Transverse colon (tissue), 4 donors: ENCODE measurements around the gene SBF2. TPM values are rescaled to one million over a fixed set of nuclear protein-coding genes. Genes with fewer than 3 reads are reported as not detected.

Experiments used
- DNase-seq: peaks from one replicate; pipeline ENCODE4 v3.0.0-alpha.2; 2019
- H3K27ac ChIP-seq, 4 donors: fragments of 200-600 bp; sonication (generic); 2 replicates each; pipeline ENCODE4 v1.5.1; 2016 to 2018; ENCODE audit warnings: inconsistent platforms in 4 of 4
- H3K27me3 ChIP-seq: fragments of 200-600 bp; sonication (generic); 2 replicates; pipeline ENCODE4 v1.5.1; 2017; ENCODE audit warnings: inconsistent platforms
- H3K36me3 ChIP-seq, 4 donors: fragments of 200-600 bp; sonication (generic); 2 replicates each; pipeline ENCODE4 v1.5.1; 2017 to 2019; ENCODE audit warnings: inconsistent platforms in 4 of 4
- H3K4me1 ChIP-seq, 4 donors: fragments of 200-600 bp; sonication (generic); 2 replicates each; pipeline ENCODE4 v1.5.1; 2017 to 2020; ENCODE audit warnings: inconsistent platforms in 4 of 4
- H3K4me3 ChIP-seq, 4 donors: fragments of 200-600 bp; sonication (generic); 1 replicate in 1 of 4; 2 replicates in 3 of 4; pipeline versions ENCODE4 v1.5.1 to v1.6.1; 2017 to 2019; ENCODE audit warnings: inconsistent platforms in 4 of 4
- H3K9me3 ChIP-seq, 2 donors: fragments of 200-600 bp; sonication (generic); 2 replicates each; pipeline ENCODE4 v1.5.1; 2017 to 2019; ENCODE audit warnings: inconsistent platforms in 2 of 2
- EP300 ChIP-seq: sonication (generic); formaldehyde crosslinking; IDR thresholded peaks from one replicate; pipeline ENCODE4 v1.6.1; 2017; ENCODE audit warnings: antibody characterized with exemption, low read depth
- POLR2A ChIP-seq: fragments of 450-650 bp; IDR thresholded peaks from one replicate; pipeline ENCODE4 v1.6.1; 2016; ENCODE audit warnings: antibody characterized with exemption, mild to moderate bottlenecking, moderate library complexity
- POLR2AphosphoS5 ChIP-seq, 3 donors: sonication (generic); formaldehyde crosslinking; IDR thresholded peaks; one replicate each; pipeline ENCODE4 v1.6.1; 2016; ENCODE audit warnings: antibody characterized with exemption in 3 of 3
- WGBS, 2 donors: methylation state at CpG; one replicate each; pipeline ENCODE4 v1.1.5; 2018; ENCODE audit warnings: low coverage in 1 of 2; 5-methylcytosine and 5-hydroxymethylcytosine counted together
- in situ Hi-C, 4 donors: fragments of 200-750 bp; cut with MboI; loops; one replicate each; pipeline versions ENCODE4 v1.15.0 to v1.15.1; 2017; ENCODE audit warnings: low sequenced_read_pairs in 3 of 4, low pct_ligation_motif_present in 1 of 4, low pct_unique_long_range_greater_than_20kb in 1 of 4
- intact Hi-C: fragments of 100-400 bp; cut with DNase I; formaldehyde crosslinking; loops from one replicate; pipeline ENCODE4 v1.15.1; 2023; ENCODE audit warnings: low total_unique reads
- total RNA-seq, 4 donors: library from RNA; depleted of rRNA; stranded (reverse); fragments of >200 nt; gene quantifications; one replicate each; pipeline ENCODE4 v1.1.0, GENCODE V29; 2016
- TF ChIP-seq, protein P1 (sequence below), 5 experiments: fragments of 200-600 bp in 3 of 5; fragments of 450-650 bp in 2 of 5; sonication (generic) in 3 of 5; IDR thresholded peaks; 1 replicate in 2 of 5; 2 replicates in 3 of 5; pipeline ENCODE4 v1.5.1; 2016 to 2017; ENCODE audit warnings: antibody characterized with exemption in 5 of 5, inconsistent platforms in 3 of 5, mild to moderate bottlenecking in 2 of 5, moderate library complexity in 1 of 5

The SBF2 gene
- total RNA-seq, 4 donors from 2014 or later: 46.4 to 71.0 (median 54.8) TPM

DNA sequence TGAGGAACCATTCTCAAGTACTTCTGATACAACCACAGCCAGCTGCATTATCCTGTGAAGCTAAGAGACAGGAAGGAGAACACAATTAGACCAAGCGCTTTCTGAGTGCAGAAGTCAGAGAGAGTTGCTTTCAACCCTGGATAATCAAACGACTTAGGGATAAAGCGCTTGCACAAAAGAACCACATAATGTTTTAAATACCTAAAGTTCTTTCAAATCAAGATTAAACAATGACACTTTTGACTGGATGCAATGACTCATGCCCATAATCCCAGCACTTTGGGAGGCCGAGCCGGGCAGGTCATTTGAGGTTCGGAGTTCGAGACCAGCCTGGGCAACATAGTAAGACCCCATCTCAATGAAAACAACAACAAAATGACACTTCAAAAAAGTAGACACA, 485.1 kb downstream of the SBF2 start:
- WGBS, 2 donors: 83 to 89% methylated on average over 5 to 7 of the region's 7 CpGs
- Histone ChIP-seq H3K36me3 (peaks cover 0 to 26% (median 0%) of the 10 kb centered on the region in 4 donors), H3K27me3 (no peaks in the 10 kb centered on the region), H3K4me1 (peaks cover 0 to 9% (median 2%) of the 10 kb centered on the region in 4 donors), H3K27ac (no peak overlapping the region), H3K9me3 (no peaks in the 10 kb centered on the region), H3K4me3 (no peak overlapping the region)
- DNase-seq: no peak
- TF ChIP-seq EP300 (no peak), POLR2A (no peak), POLR2AphosphoS5 (IDR thresholded peaks at IDR 0.05) (no peak)
- TF ChIP-seq, protein P1, sequence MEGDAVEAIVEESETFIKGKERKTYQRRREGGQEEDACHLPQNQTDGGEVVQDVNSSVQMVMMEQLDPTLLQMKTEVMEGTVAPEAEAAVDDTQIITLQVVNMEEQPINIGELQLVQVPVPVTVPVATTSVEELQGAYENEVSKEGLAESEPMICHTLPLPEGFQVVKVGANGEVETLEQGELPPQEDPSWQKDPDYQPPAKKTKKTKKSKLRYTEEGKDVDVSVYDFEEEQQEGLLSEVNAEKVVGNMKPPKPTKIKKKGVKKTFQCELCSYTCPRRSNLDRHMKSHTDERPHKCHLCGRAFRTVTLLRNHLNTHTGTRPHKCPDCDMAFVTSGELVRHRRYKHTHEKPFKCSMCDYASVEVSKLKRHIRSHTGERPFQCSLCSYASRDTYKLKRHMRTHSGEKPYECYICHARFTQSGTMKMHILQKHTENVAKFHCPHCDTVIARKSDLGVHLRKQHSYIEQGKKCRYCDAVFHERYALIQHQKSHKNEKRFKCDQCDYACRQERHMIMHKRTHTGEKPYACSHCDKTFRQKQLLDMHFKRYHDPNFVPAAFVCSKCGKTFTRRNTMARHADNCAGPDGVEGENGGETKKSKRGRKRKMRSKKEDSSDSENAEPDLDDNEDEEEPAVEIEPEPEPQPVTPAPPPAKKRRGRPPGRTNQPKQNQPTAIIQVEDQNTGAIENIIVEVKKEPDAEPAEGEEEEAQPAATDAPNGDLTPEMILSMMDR (IDR thresholded peaks at IDR 0.05): no peak
- in situ Hi-C loops: no loop called here
- intact Hi-C loops: no loop called here

DNA sequence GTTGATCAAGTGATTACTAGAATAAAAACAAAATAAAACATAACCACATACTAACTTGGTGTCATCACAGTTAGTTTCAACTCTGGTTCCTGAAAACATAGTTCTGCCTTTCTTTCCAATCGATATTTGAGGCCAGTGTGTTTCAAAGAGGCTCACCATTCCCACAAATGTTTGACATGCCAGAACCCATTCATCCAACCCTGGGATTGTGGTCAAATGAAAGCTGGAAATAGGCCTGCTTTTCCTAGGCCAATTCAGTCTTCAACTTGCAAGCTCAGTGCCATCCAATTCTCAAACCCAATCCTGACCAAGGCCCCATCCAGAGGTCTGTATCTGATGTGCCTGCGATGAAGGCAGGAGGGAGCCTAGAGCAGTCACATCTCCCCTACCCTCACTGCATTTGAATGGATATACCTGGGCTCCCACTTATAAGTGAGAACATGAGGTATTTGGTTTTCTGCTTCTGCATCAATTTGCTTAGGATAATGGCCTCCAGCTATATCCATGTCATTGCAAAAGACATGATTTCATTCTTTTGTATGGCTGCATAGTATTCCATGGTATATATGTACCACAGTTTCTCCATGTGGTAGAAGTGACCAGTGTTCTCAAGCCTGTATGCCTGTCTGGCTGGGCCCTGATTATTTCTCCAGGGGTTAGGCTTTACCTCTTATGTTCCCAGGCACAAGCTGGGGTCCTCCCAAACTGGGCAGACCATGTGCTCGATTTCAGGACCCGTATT, 486.9 kb downstream of the SBF2 start:
- intact Hi-C loops (no loop called here), in situ Hi-C loops (no loop called here)
- WGBS, 2 donors: 89 to 93% methylated on average over 1 to 4 of the region's 4 CpGs
- TF ChIP-seq EP300 (no peak), POLR2AphosphoS5 (IDR thresholded peaks at IDR 0.05) (no peak), POLR2A (no peak)
- TF ChIP-seq, protein P1 (IDR thresholded peaks at IDR 0.05): no peak
- peaks cover 0 to 21% (median 3%) of the 10 kb centered on the region in 4 donors for H3K4me1 ChIP-seq
- peaks cover 0 to 22% (median 0%) of the 10 kb centered on the region in 4 donors for H3K36me3 ChIP-seq
- no peaks in the 10 kb centered on the region for H3K27me3 ChIP-seq
- no peak overlapping the region for H3K4me3 ChIP-seq
- H3K27ac ChIP-seq: no peak overlapping the region
- no peaks in the 10 kb centered on the region for H3K9me3 ChIP-seq
- DNase-seq: no peak

DNA sequence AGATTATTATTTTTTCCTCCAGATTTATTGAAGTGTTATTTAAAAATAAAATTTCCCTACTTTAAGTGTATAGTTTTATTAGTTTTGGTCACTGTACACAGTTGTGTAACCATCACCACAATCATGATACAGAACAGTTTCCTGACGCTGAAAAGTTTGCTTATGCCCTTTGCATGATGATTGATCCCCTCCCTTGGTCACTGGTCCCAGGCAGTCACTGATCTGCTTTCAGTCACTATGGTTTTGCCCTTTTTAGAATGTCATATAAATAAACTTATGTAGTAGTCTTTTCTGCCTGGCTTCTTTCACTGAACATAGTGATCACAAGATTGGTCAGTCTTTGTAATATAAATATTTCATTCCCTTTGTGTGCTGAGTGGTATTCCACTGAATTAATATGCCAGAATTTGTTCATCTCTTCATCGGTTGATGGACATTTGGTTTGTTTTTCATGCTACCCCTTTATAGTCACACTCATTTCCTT, 489.6 kb downstream of the SBF2 start:
- Histone ChIP-seq H3K36me3 (peaks cover 0 to 8% (median 0%) of the 10 kb centered on the region in 4 donors), H3K4me3 (no peak overlapping the region), H3K27ac (peak overlapping the region; percentile 61 to 73 (median 64)), H3K4me1 (peaks cover 0 to 21% (median 5%) of the 10 kb centered on the region in 4 donors), H3K9me3 (no peaks in the 10 kb centered on the region), H3K27me3 (no peaks in the 10 kb centered on the region)
- no peak for TF ChIP-seq EP300
- TF ChIP-seq, protein P1 (IDR thresholded peaks at IDR 0.05): no peak
- no peak for TF ChIP-seq POLR2AphosphoS5 (IDR thresholded peaks at IDR 0.05)
- TF ChIP-seq POLR2A: no peak
- whole genome bisulfite sequencing, 2 donors: 29 to 70% methylated on average over 1 to 2 of the region's 2 CpGs
- no peak for DNase-seq
- intact Hi-C loops (no loop called here), in situ Hi-C loops (no loop called here)

DNA sequence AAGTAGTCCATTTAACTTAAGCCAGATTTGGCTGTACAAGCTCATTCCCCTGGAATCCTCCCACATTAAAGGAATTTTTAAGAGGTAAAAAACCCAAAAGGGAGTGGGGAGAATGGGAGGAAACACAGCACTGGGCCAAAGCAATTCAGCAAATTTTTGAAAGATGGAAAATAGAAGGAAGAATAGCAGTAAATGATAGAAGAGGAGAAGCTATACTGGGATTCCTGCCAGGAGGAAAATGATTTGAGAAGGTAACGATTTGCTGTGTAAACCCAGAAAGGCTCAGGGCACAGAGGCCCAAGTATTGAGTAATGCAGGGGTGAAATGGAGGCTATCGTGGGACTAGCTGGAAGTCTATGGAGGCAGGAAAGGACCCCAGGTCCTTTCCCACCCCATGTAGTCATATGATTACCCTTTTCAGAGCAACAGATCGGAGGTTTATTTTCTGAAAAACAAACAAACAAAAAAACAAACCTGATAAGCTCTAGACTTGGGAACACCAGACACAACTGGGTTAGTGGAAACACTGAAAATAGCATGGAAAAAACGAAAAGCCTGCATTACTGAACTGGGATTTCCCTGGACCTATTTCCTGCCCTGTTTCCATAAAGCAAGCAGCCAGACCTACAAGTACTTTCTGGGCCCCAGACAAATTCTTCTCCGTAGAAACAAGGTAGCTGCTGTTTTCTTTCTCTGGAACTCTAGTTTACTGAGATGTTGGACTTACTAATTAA, 490.2 kb downstream of the SBF2 start:
- Histone ChIP-seq H3K4me3 (no peak overlapping the region), H3K4me1 (peaks cover 0 to 21% (median 5%) of the 10 kb centered on the region in 4 donors), H3K27me3 (no peaks in the 10 kb centered on the region), H3K36me3 (peaks cover 0 to 8% (median 0%) of the 10 kb centered on the region in 4 donors), H3K9me3 (no peaks in the 10 kb centered on the region), H3K27ac (peak overlapping the region; percentile 61 to 73 (median 64))
- intact Hi-C loops (no loop called here), in situ Hi-C loops (no loop called here)
- 50 to 66% methylated on average over 5 of the region's 5 CpGs for WGBS, 2 donors
- DNase-seq: no peak
- TF ChIP-seq, protein P1 (IDR thresholded peaks at IDR 0.05): no peak
- TF ChIP-seq EP300: no peak
- TF ChIP-seq POLR2AphosphoS5 (IDR thresholded peaks at IDR 0.05): no peak
- TF ChIP-seq POLR2A: no peak
